Measurements from ENCODE around the gene ASNSD1.

The ASNSD1 gene

DNA sequence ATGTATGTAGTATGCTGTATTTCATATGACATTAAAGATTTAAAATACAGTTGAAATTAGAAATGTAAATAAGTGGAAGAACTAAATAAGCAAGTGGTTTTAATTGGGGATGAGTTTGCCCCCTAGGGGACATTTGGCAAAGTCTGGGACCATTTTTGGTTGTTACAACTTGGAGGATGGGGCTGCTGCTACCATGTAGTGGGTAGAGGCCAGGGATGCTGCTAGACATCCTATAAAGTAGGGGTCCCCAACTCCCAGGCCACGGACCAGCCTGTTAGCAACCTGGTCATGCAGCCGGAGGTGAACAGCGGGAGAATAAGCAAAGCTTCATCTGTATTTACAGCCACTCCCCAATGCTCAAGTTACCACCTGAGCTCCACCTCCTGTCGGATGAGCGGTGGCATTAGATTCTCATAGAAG lies 27.9 kb upstream of the ASNSD1 start:
- no peaks in the 10 kb centered on the region for H3K36me3 ChIP-seq (ENCODE audit: control insufficient read depth, insufficient read depth, low read length)
- no peak overlapping the region for H3K4me2 ChIP-seq (ENCODE audit: low read length)
- no peak overlapping the region for H3K9ac ChIP-seq
- H3K27me3 ChIP-seq (ENCODE audit: control insufficient read depth, insufficient read depth, low read length) = no peaks in the 10 kb centered on the region
- no peaks in the 10 kb centered on the region for H3K9me3 ChIP-seq (ENCODE audit: control insufficient read depth, low read length)
- TF ChIP-seq, protein P1, sequence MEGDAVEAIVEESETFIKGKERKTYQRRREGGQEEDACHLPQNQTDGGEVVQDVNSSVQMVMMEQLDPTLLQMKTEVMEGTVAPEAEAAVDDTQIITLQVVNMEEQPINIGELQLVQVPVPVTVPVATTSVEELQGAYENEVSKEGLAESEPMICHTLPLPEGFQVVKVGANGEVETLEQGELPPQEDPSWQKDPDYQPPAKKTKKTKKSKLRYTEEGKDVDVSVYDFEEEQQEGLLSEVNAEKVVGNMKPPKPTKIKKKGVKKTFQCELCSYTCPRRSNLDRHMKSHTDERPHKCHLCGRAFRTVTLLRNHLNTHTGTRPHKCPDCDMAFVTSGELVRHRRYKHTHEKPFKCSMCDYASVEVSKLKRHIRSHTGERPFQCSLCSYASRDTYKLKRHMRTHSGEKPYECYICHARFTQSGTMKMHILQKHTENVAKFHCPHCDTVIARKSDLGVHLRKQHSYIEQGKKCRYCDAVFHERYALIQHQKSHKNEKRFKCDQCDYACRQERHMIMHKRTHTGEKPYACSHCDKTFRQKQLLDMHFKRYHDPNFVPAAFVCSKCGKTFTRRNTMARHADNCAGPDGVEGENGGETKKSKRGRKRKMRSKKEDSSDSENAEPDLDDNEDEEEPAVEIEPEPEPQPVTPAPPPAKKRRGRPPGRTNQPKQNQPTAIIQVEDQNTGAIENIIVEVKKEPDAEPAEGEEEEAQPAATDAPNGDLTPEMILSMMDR (IDR thresholded peaks at IDR 0.05) = peak; percentile 46
- no peak overlapping the region for H2AFZ ChIP-seq
- H3K4me1 ChIP-seq = peaks cover 4% of the 10 kb centered on the region
- no peaks in the 10 kb centered on the region for H3K79me2 ChIP-seq
- H3K4me3 ChIP-seq (ENCODE audit: low read depth, low read length) = no peak overlapping the region
- H3K27ac ChIP-seq = no peak overlapping the region

DNA sequence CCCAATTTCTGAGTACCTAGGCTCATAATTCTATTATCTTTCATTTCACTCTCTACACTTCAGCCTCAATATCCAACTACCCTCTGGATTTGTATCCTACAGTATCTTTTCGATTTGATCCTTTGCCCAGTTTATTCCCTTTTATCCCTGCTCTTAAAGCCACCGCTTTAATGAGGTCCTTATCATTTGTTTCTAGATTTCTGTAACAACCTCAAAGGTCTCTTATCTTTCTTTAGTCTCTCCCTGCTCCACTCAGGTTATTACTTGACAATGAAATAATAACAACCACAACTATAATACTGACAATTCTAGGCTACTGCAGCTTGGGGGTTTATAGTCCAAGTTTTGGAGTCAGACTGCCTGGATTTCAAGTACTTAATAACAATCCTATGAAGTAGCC lies 25.9 kb upstream of the ASNSD1 start:
- Histone ChIP-seq H3K36me3 (ENCODE audit: control insufficient read depth, insufficient read depth, low read length) (no peaks in the 10 kb centered on the region), H3K4me2 (ENCODE audit: low read length) (no peak overlapping the region), H3K27ac (no peak overlapping the region), H3K4me1 (peaks cover 4% of the 10 kb centered on the region), H3K9ac (no peak overlapping the region), H2AFZ (no peak overlapping the region), H3K9me3 (ENCODE audit: control insufficient read depth, low read length) (no peaks in the 10 kb centered on the region), H3K79me2 (no peaks in the 10 kb centered on the region), H3K4me3 (ENCODE audit: low read depth, low read length) (no peak overlapping the region), H3K27me3 (ENCODE audit: control insufficient read depth, insufficient read depth, low read length) (no peaks in the 10 kb centered on the region)
- TF ChIP-seq, protein P1 (IDR thresholded peaks at IDR 0.05) = no peak

DNA sequence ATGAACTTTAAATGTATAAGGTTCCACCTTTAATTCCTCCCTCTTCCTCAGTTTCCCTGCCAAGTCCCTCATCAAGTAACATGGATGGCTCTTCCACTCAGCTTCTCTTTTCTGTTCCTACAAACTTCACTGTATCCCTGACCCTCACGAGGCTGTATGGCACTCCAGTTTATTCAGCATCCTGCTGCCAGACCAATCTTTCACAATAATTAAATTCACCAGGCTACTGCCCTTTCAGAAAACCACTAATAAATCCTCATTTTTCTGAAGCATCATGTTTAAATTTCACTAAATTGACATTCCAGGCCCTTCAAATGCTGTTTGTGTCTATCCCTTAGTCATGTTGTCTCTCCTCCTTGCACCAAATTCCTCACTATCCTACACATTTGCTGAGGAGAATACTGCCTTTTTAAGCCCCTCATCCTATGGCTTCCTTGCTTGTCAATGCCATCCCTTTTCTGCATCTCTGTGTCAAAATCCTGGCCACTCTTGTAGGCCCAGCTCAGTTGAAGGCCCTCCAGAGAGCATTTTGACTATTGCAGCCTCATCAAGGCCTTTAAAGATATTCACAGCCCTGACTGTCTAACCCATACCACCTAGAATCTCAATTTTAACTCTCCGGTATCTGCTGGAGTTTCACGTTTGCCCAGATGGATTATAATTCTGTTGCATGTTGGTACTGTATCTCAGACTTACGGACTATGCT lies 22.8 kb upstream of the ASNSD1 start:
- H3K27me3 ChIP-seq (ENCODE audit: control insufficient read depth, insufficient read depth, low read length) = no peaks in the 10 kb centered on the region
- peak overlapping the region; percentile 28 for H2AFZ ChIP-seq
- no peak overlapping the region for H3K27ac ChIP-seq
- no peak overlapping the region for H3K4me3 ChIP-seq (ENCODE audit: low read depth, low read length)
- H3K79me2 ChIP-seq = no peaks in the 10 kb centered on the region
- H3K9me3 ChIP-seq (ENCODE audit: control insufficient read depth, low read length) = no peaks in the 10 kb centered on the region
- no peak overlapping the region for H3K4me2 ChIP-seq (ENCODE audit: low read length)
- peaks cover 6% of the 10 kb centered on the region for H3K4me1 ChIP-seq
- TF ChIP-seq, protein P1 (IDR thresholded peaks at IDR 0.05) = no peak
- no peaks in the 10 kb centered on the region for H3K36me3 ChIP-seq (ENCODE audit: control insufficient read depth, insufficient read depth, low read length)
- no peak overlapping the region for H3K9ac ChIP-seq

DNA sequence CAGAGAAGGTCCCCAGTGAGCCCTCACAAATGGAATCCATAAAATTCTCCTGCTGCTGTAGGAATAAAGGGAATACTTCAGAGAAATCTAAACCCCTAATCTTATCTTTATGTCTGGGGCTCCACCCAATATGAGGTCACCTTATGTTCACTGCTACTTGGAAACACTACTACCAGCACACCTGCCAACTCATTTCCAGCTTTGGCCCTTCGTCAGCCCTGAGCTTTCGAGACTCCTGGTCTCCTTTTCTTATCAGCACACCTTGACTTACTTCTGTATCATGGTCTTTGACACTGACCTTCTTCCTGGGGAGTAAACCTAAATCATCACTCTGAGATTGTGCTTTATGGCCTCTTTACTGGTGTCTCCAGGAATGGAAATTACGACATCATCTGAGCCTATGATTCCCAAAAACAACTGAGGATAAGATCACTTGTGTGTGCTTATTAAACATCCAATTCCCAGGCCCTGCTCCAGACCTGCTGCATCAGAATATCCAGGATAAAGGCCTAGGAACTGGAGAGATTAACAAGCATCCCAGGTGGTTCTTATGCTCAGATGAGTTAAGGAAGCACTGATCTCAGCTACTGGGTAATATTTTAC lies 22.2 kb upstream of the ASNSD1 start:
- TF ChIP-seq, protein P1 (IDR thresholded peaks at IDR 0.05) = no peak
- Histone ChIP-seq H3K27ac (no peak overlapping the region), H3K27me3 (ENCODE audit: control insufficient read depth, insufficient read depth, low read length) (no peaks in the 10 kb centered on the region)

More for the DNA sequence above, 22.2 kb upstream of the ASNSD1 start:
- Histone ChIP-seq H3K9me3 (ENCODE audit: control insufficient read depth, low read length) (no peaks in the 10 kb centered on the region), H3K36me3 (ENCODE audit: control insufficient read depth, insufficient read depth, low read length) (no peaks in the 10 kb centered on the region), H3K79me2 (no peaks in the 10 kb centered on the region), H3K9ac (no peak overlapping the region), H3K4me1 (peaks cover 6% of the 10 kb centered on the region), H3K4me3 (ENCODE audit: low read depth, low read length) (no peak overlapping the region), H3K4me2 (ENCODE audit: low read length) (no peak overlapping the region), H2AFZ (peak overlapping the region; percentile 28)

All from parathyroid adenoma (tissue), 2 donors.